Trophoblast cell (in vitro differentiated cells and primary cell): ENCODE data around the gene SDCCAG8.

Experiments used
- DNase-seq, 2 donors: peaks; one replicate each; pipeline ENCODE4 v3.0.0-alpha.2; 2016
- H2AFZ ChIP-seq: 2 replicates; pipeline ENCODE4 v1.6.1; 2013; ENCODE audit warnings: low read length, moderate library complexity, mild to moderate bottlenecking; ENCODE audit not compliant: insufficient read depth, poor library complexity
- H2AK5ac ChIP-seq: 2 replicates; pipeline ENCODE4 v1.6.1; 2013; ENCODE audit warnings: mild to moderate bottlenecking, low read length
- H2BK120ac ChIP-seq: 2 replicates; pipeline ENCODE4 v1.6.1; 2013; ENCODE audit warnings: low read length, mild to moderate bottlenecking, moderate library complexity; ENCODE audit not compliant: insufficient read depth, poor library complexity
- H2BK12ac ChIP-seq: 2 replicates; pipeline ENCODE4 v1.6.1; 2013; ENCODE audit warnings: mild to moderate bottlenecking, low read length, moderate library complexity
- H2BK5ac ChIP-seq: 2 replicates; pipeline ENCODE4 v1.6.1; 2013; ENCODE audit warnings: low read length, low read depth, moderate library complexity, mild to moderate bottlenecking; ENCODE audit not compliant: poor library complexity
- H3K14ac ChIP-seq: 2 replicates; pipeline ENCODE4 v1.6.1; 2013; ENCODE audit warnings: mild to moderate bottlenecking, low read length
- H3K18ac ChIP-seq: 2 replicates; pipeline ENCODE4 v1.6.1; 2013; ENCODE audit warnings: mild to moderate bottlenecking, low read length
- H3K23ac ChIP-seq: 2 replicates; pipeline ENCODE4 v1.6.1; 2013; ENCODE audit warnings: low read length
- H3K27ac ChIP-seq: 2 replicates; pipeline ENCODE4 v1.5.1; 2013; ENCODE audit warnings: low read depth, mild to moderate bottlenecking, inconsistent platforms, low read length, moderate library complexity
- H3K27me3 ChIP-seq: 2 replicates; pipeline ENCODE4 v1.6.1; 2013; ENCODE audit warnings: inconsistent platforms, mild to moderate bottlenecking, low read length, moderate library complexity; ENCODE audit not compliant: insufficient read depth
- H3K36me3 ChIP-seq, 2 experiments: 1 replicate in 1 of 2; 2 replicates in 1 of 2; pipeline ENCODE4 v1.6.1; 2013; ENCODE audit warnings: low read length in 2 of 2, mild to moderate bottlenecking in 2 of 2, moderate library complexity in 1 of 2; ENCODE audit not compliant: insufficient read depth in 2 of 2, control insufficient read depth in 1 of 2
- H3K4ac ChIP-seq: 2 replicates; pipeline ENCODE4 v1.6.1; 2013; ENCODE audit warnings: low read depth, mild to moderate bottlenecking, low read length, moderate library complexity
- H3K4me1 ChIP-seq, 2 experiments: 1 replicate in 1 of 2; 2 replicates in 1 of 2; pipeline ENCODE4 v1.6.1; 2013; ENCODE audit warnings: low read length in 2 of 2, mild to moderate bottlenecking in 2 of 2, moderate library complexity in 1 of 2; ENCODE audit not compliant: insufficient read depth in 2 of 2, control insufficient read depth in 1 of 2
- H3K4me2 ChIP-seq: 2 replicates; pipeline ENCODE4 v1.6.1; 2013; ENCODE audit warnings: inconsistent platforms, mild to moderate bottlenecking, low read length, moderate library complexity
- H3K4me3 ChIP-seq: 2 replicates; pipeline ENCODE4 v1.5.1; 2013; ENCODE audit warnings: mild to moderate bottlenecking, low read depth, low read length, inconsistent platforms
- H3K79me1 ChIP-seq: one replicate; pipeline ENCODE4 v1.6.1; 2013; ENCODE audit warnings: low read length
- H3K79me2 ChIP-seq: 2 replicates; pipeline ENCODE4 v1.6.1; 2013; ENCODE audit warnings: low read length, mild to moderate bottlenecking; ENCODE audit not compliant: control insufficient read depth, insufficient read depth, poor library complexity
- H3K9ac ChIP-seq: 2 replicates; pipeline ENCODE4 v1.6.1; 2013; ENCODE audit warnings: mild to moderate bottlenecking, low read length
- H3K9me3 ChIP-seq: 2 replicates; pipeline ENCODE4 v1.6.1; 2013; ENCODE audit warnings: low read depth, mild to moderate bottlenecking, control low read depth, inconsistent platforms, low read length; ENCODE audit not compliant: insufficient read depth
- H4K12ac ChIP-seq: 2 replicates; pipeline ENCODE4 v1.6.1; 2013; ENCODE audit warnings: low read depth, mild to moderate bottlenecking, low read length, moderate library complexity
- H4K8ac ChIP-seq: 2 replicates; pipeline ENCODE4 v1.6.1; 2013; ENCODE audit warnings: low read depth, mild to moderate bottlenecking, low read length, moderate library complexity
- H4K91ac ChIP-seq: one replicate; pipeline ENCODE4 v1.6.1; 2013; ENCODE audit warnings: low read depth, mild to moderate bottlenecking, low read length, moderate library complexity
- WGBS: extraction: QIAGEN DNeasy Blood & Tissue Kit; methylation state at CpG from one replicate; pipeline ENCODE4 v1.1.7; 2013; ENCODE audit warnings: missing lambda C conversion rate; ENCODE audit not compliant: insufficient read length, insufficient coverage; ENCODE audit errors: extremely low coverage; 5-methylcytosine and 5-hydroxymethylcytosine counted together

The SDCCAG8 gene

GRCh38 chr1:243535014-243535413, 279.2 kb downstream of the SDCCAG8 start:
- H2AK5ac ChIP-seq: no peak overlapping the region
- no peak overlapping the region for H3K4ac ChIP-seq
- H2AFZ ChIP-seq: no peak overlapping the region
- H3K18ac ChIP-seq: no peak overlapping the region
- H3K79me1 ChIP-seq: no peaks in the 10 kb centered on the region
- no peaks in the 10 kb centered on the region for H3K4me1 ChIP-seq
- H3K27me3 ChIP-seq: no peaks in the 10 kb centered on the region
- H3K23ac ChIP-seq: no peak overlapping the region
- no peak overlapping the region for H3K4me2 ChIP-seq
- H2BK12ac ChIP-seq: no peak overlapping the region
- H2BK120ac ChIP-seq: no peak overlapping the region
- H4K8ac ChIP-seq: no peak overlapping the region
- no CpG with 5 or more reads among the region's 1 CpG for WGBS
- no peak overlapping the region for H4K91ac ChIP-seq
- H3K9ac ChIP-seq: no peak overlapping the region
- H3K36me3 ChIP-seq: no peaks in the 10 kb centered on the region
- no peaks in the 10 kb centered on the region for H3K9me3 ChIP-seq
- H4K12ac ChIP-seq: no peak overlapping the region
- no peak overlapping the region for H3K14ac ChIP-seq
- H3K27ac ChIP-seq: no peak overlapping the region
- no peaks in the 10 kb centered on the region for H3K79me2 ChIP-seq
- H2BK5ac ChIP-seq: no peak overlapping the region
- no peak for DNase-seq
- H3K4me3 ChIP-seq: no peak overlapping the region

DNA sequence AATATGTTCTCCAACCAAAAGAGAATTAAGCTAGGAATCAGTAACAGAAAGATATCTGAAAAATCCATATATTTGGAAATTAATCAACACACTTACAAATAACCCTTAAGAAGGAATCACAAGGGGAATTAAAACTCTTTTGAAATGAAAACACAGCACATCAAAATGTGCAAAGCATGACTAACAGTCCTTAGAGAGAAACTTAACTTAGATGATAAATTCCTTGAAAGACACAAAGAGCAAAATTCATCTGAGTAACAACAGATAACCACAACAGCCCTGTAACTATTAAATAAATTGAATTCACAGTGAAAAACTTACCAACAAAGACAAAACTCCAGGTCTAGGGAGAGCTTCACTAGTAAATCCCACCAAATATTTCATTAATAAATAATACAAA, 283.8 kb downstream of the SDCCAG8 start:
- no peak overlapping the region for H2BK12ac ChIP-seq
- no peaks in the 10 kb centered on the region for H3K4me1 ChIP-seq
- no peaks in the 10 kb centered on the region for H3K27me3 ChIP-seq
- H3K36me3 ChIP-seq: no peaks in the 10 kb centered on the region
- H3K4me3 ChIP-seq: no peak overlapping the region
- no peak overlapping the region for H3K14ac ChIP-seq
- H3K79me2 ChIP-seq: no peaks in the 10 kb centered on the region
- no peak overlapping the region for H3K23ac ChIP-seq
- H3K9me3 ChIP-seq: no peaks in the 10 kb centered on the region
- H2AFZ ChIP-seq: no peak overlapping the region
- no peak overlapping the region for H2AK5ac ChIP-seq
- H3K18ac ChIP-seq: no peak overlapping the region
- no peak overlapping the region for H3K4me2 ChIP-seq
- H4K8ac ChIP-seq: no peak overlapping the region
- H3K27ac ChIP-seq: no peak overlapping the region
- H3K9ac ChIP-seq: no peak overlapping the region
- H4K12ac ChIP-seq: no peak overlapping the region
- H2BK120ac ChIP-seq: no peak overlapping the region
- no peak for DNase-seq
- no peaks in the 10 kb centered on the region for H3K79me1 ChIP-seq
- H4K91ac ChIP-seq: no peak overlapping the region
- H3K4ac ChIP-seq: no peak overlapping the region
- no peak overlapping the region for H2BK5ac ChIP-seq

- no peak overlapping the region for H4K8ac ChIP-seq
- H3K27me3 ChIP-seq: no peaks in the 10 kb centered on the region
- H2BK120ac ChIP-seq: no peak overlapping the region
- H3K79me1 ChIP-seq: no peaks in the 10 kb centered on the region
- H4K91ac ChIP-seq: no peak overlapping the region
- no peaks in the 10 kb centered on the region for H3K36me3 ChIP-seq
- DNase-seq: no peak
- H3K27ac ChIP-seq: no peak overlapping the region
- H3K4ac ChIP-seq: no peak overlapping the region
- no peak overlapping the region for H2AFZ ChIP-seq
- H2BK12ac ChIP-seq: no peak overlapping the region
- no peaks in the 10 kb centered on the region for H3K4me1 ChIP-seq
- no peak overlapping the region for H2AK5ac ChIP-seq
- H3K18ac ChIP-seq: no peak overlapping the region
- no peak overlapping the region for H3K23ac ChIP-seq
- no peak overlapping the region for H3K4me3 ChIP-seq
- no peak overlapping the region for H3K14ac ChIP-seq
- no peaks in the 10 kb centered on the region for H3K79me2 ChIP-seq
- no peak overlapping the region for H4K12ac ChIP-seq
- no peaks in the 10 kb centered on the region for H3K9me3 ChIP-seq
- no CpG with 5 or more reads among the region's 7 CpGs for whole genome bisulfite sequencing
- no peak overlapping the region for H2BK5ac ChIP-seq
- no peak overlapping the region for H3K9ac ChIP-seq
- H3K4me2 ChIP-seq: no peak overlapping the region
These were observed 287.0 kb downstream of the SDCCAG8 start for GRCh38 chr1:243542739-243543415.

DNA sequence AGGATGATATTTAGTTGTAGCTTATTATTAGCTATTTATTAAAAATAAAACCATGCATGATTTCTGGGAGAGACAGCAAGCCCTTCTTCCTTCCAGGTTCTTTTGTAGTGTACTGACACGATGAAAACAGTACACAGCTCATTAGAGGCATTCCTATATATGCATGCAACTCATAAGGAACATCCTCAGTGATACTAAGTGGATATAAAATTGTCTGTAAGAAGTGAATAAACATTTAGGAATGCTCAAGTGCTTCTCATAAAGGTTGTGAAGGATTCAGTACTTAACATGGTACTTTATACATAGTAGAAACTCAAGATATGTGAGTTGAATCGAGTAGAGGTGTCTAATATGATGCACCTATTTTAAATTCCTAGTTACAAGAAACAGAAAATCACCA, 287.7 kb downstream of the SDCCAG8 start:
- H3K79me2 ChIP-seq: no peaks in the 10 kb centered on the region
- no peaks in the 10 kb centered on the region for H3K79me1 ChIP-seq
- no peak overlapping the region for H3K27ac ChIP-seq
- WGBS: no CpG with 5 or more reads among the region's 2 CpGs
- no peak overlapping the region for H3K9ac ChIP-seq
- H3K14ac ChIP-seq: no peak overlapping the region
- H3K9me3 ChIP-seq: no peaks in the 10 kb centered on the region
- no peaks in the 10 kb centered on the region for H3K27me3 ChIP-seq
- H2AK5ac ChIP-seq: no peak overlapping the region
- no peak overlapping the region for H3K18ac ChIP-seq
- H2BK5ac ChIP-seq: no peak overlapping the region
- no peak overlapping the region for H4K12ac ChIP-seq
- H3K4me3 ChIP-seq: no peak overlapping the region
- H2BK12ac ChIP-seq: no peak overlapping the region
- no peaks in the 10 kb centered on the region for H3K36me3 ChIP-seq
- no peak overlapping the region for H2AFZ ChIP-seq
- no peak overlapping the region for H4K91ac ChIP-seq
- no peak overlapping the region for H2BK120ac ChIP-seq
- no peak overlapping the region for H3K4ac ChIP-seq
- H3K4me1 ChIP-seq: no peaks in the 10 kb centered on the region
- no peak for DNase-seq
- H3K23ac ChIP-seq: no peak overlapping the region
- H3K4me2 ChIP-seq: no peak overlapping the region
- no peak overlapping the region for H4K8ac ChIP-seq
